Measurements from ENCODE around the gene PDAP1. TPM values are rescaled to one million over a fixed set of nuclear protein-coding genes. Genes with fewer than 3 reads are reported as not detected.

The PDAP1 gene
- total and polyA plus RNA-seq, 2 donors from 2014 or later, result 84.7 to 119 TPM

DNA sequence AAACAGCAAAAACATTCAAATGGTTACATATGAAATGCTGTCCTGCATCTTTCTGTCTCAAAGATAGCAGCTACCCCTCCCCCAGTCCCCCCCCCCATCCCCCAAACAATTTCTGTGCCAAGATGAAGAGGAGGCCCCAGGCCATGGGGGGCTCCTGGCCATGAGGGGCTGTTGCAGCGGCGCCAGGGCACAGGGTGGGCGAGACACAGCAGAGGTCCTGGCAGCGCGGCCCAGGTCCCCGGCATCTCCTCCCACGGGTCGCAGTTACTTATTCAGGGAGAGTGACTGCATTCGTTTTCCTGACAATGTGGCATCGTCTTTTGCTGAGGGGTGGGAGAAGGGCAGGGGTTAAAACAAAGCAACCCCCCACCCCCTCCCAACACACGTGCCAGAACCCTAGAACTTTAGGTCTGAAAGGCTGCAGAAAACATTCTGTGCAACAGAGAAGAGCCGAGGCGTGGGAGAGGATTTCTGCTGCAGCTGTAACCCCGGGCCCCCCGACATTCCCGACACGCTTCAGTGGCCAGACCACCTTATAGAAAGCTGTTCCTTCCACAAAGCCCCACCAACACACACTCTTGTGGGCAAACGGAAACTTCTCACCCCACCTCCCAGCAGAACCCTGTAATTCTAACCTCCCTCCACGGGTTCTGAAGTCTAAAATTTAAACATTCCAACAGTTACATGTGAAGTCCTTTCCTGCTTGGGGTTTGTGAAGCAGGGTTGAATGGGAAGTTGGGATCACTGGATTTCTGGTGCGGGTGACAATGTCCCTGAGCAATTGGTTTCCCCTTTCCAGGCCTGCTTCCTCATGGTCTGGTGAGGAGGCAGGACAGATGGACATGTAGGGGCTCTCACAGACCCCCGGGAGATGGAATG lies 11.7 kb downstream of the PDAP1 start:
- H3K4me3 ChIP-seq (ENCODE audit: low read length in 3 of 3), result no peak overlapping the region
- H3K4me1 ChIP-seq (ENCODE audit: control insufficient read depth in 2 of 3, insufficient read depth in 2 of 3, low read depth in 1 of 3, low read length in 3 of 3), result peaks cover 0 to 6% (median 0%) of the 10 kb centered on the region in 3 donors
- TF ChIP-seq CTCF (IDR thresholded peaks at IDR 0.05; ENCODE audit: borderline replicate concordance, extremely low read depth, insufficient read depth), result no peak
- DNase-seq (peak in 4 of 5 donors; percentile 58 to 67 (median 64)), FAIRE-seq (no peak)
- H3K9me3 ChIP-seq (ENCODE audit: control insufficient read depth in 2 of 3, insufficient read depth in 1 of 3, low read length in 3 of 3), result no peaks in the 10 kb centered on the region
- H3K27ac ChIP-seq (ENCODE audit: low read depth in 2 of 2, low read length in 2 of 2), result no peak overlapping the region
- intact Hi-C loops (cut with DNase I), result no loop called here
- H3K9ac ChIP-seq (ENCODE audit: low read length in 3 of 3), result no peak overlapping the region
- H3K36me3 ChIP-seq (ENCODE audit: control insufficient read depth in 2 of 3, insufficient read depth in 3 of 3, low read length in 3 of 3), result peaks cover 2 to 38% (median 29%) of the 10 kb centered on the region in 3 donors
- no peaks in the 10 kb centered on the region for H3K27me3 ChIP-seq (ENCODE audit: control insufficient read depth, insufficient read depth, low read length)

- no peak for TF ChIP-seq CTCF (IDR thresholded peaks at IDR 0.05; ENCODE audit: borderline replicate concordance, extremely low read depth, insufficient read depth)
- Histone ChIP-seq H3K36me3 (ENCODE audit: control insufficient read depth in 2 of 3, insufficient read depth in 3 of 3, low read length in 3 of 3) (peaks cover 2 to 30% (median 28%) of the 10 kb centered on the region in 3 donors), H3K4me3 (ENCODE audit: low read length in 3 of 3) (no peak overlapping the region), H3K4me1 (ENCODE audit: control insufficient read depth in 2 of 3, insufficient read depth in 2 of 3, low read depth in 1 of 3, low read length in 3 of 3) (peaks cover 0 to 6% (median 0%) of the 10 kb centered on the region in 3 donors), H3K9ac (ENCODE audit: low read length in 3 of 3) (no peak overlapping the region), H3K27me3 (ENCODE audit: control insufficient read depth, insufficient read depth, low read length) (no peaks in the 10 kb centered on the region), H3K9me3 (ENCODE audit: control insufficient read depth in 2 of 3, insufficient read depth in 1 of 3, low read length in 3 of 3) (no peaks in the 10 kb centered on the region), H3K27ac (ENCODE audit: low read depth in 2 of 2, low read length in 2 of 2) (no peak overlapping the region)
- DNase-seq (no peak), FAIRE-seq (no peak)
- intact Hi-C loops (cut with DNase I), result no loop called here
Observed at GRCh38 chr7:99395616-99396327, 12.6 kb downstream of the PDAP1 start.

DNA sequence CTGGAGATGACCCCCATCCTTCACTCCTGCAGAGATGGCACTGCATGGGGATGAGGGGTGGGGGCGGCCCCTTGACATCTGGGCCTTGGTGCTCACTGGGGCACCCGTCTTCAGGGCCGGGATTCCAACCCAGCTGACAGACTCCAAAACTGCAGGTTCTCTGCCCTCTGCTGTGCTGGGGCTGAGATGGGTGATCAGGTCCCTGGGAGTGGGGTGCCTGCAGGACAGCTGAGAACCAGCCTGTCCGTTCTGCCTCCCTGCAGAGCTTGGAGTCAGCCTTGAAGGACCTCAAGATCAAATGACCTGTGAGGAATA lies 14.3 kb downstream of the PDAP1 start:
- TF ChIP-seq CTCF (IDR thresholded peaks at IDR 0.05; ENCODE audit: borderline replicate concordance, extremely low read depth, insufficient read depth), result no peak
- Histone ChIP-seq H3K4me1 (ENCODE audit: control insufficient read depth in 2 of 3, insufficient read depth in 2 of 3, low read depth in 1 of 3, low read length in 3 of 3) (peaks cover 0 to 6% (median 0%) of the 10 kb centered on the region in 3 donors), H3K4me3 (ENCODE audit: low read length in 3 of 3) (no peak overlapping the region), H3K36me3 (ENCODE audit: control insufficient read depth in 2 of 3, insufficient read depth in 3 of 3, low read length in 3 of 3) (peaks cover 0 to 18% (median 14%) of the 10 kb centered on the region in 3 donors), H3K9ac (ENCODE audit: low read length in 3 of 3) (no peak overlapping the region), H3K9me3 (ENCODE audit: control insufficient read depth in 2 of 3, insufficient read depth in 1 of 3, low read length in 3 of 3) (no peaks in the 10 kb centered on the region), H3K27me3 (ENCODE audit: control insufficient read depth, insufficient read depth, low read length) (no peaks in the 10 kb centered on the region), H3K27ac (ENCODE audit: low read depth in 2 of 2, low read length in 2 of 2) (no peak overlapping the region)
- DNase-seq, result no peak
- FAIRE-seq, result no peak
- intact Hi-C loops (cut with DNase I), result no loop called here

Measured in kidney (tissue), 14 donors.